Measurements from ENCODE around the gene RGS9. TPM values are rescaled to one million over a fixed set of nuclear protein-coding genes. Genes with fewer than 3 reads are reported as not detected.

Gene RGS9
- polyA plus RNA-seq, 3 donors = 13.0 to 14.5 (median 14.0) TPM

- no peak for DNase-seq (ENCODE audit: low read depth in 3 of 3, low spot score in 2 of 3)
Measured at GRCh38 chr17:65243838-65244625, 106.9 kb downstream of the RGS9 start.

GRCh38 chr17:65246252-65246651, 109.1 kb downstream of the RGS9 start:
- DNase-seq (ENCODE audit: low read depth in 3 of 3, low spot score in 2 of 3) = no peak

GRCh38 chr17:65249774-65250173, 112.6 kb downstream of the RGS9 start:
- no peak for DNase-seq (ENCODE audit: low read depth in 3 of 3, low spot score in 2 of 3)

- DNase-seq (ENCODE audit: low read depth in 3 of 3, low spot score in 2 of 3) = no peak
Measured at GRCh38 chr17:65254166-65254565, 117.0 kb downstream of the RGS9 start.

GRCh38 chr17:65259281-65259680, 122.1 kb downstream of the RGS9 start:
- no peak for DNase-seq (ENCODE audit: low read depth in 3 of 3, low spot score in 2 of 3)

- no peak for DNase-seq (ENCODE audit: low read depth in 3 of 3, low spot score in 2 of 3)
Measured at GRCh38 chr17:65259696-65260485, 122.7 kb downstream of the RGS9 start.

GRCh38 chr17:65260626-65261025, 123.5 kb downstream of the RGS9 start:
- no peak for DNase-seq (ENCODE audit: low read depth in 3 of 3, low spot score in 2 of 3)

GRCh38 chr17:65261152-65261551, 124.0 kb downstream of the RGS9 start:
- DNase-seq (ENCODE audit: low read depth in 3 of 3, low spot score in 2 of 3) = no peak

GRCh38 chr17:65261682-65262636, 124.8 kb downstream of the RGS9 start:
- no peak for DNase-seq (ENCODE audit: low read depth in 3 of 3, low spot score in 2 of 3)

GRCh38 chr17:65265276-65265675, 128.1 kb downstream of the RGS9 start:
- no peak for DNase-seq (ENCODE audit: low read depth in 3 of 3, low spot score in 2 of 3)

GRCh38 chr17:65268832-65269231, 131.7 kb downstream of the RGS9 start:
- no peak for DNase-seq (ENCODE audit: low read depth in 3 of 3, low spot score in 2 of 3)

GRCh38 chr17:65270499-65271253, 133.5 kb downstream of the RGS9 start:
- DNase-seq (ENCODE audit: low read depth in 3 of 3, low spot score in 2 of 3) = no peak

GRCh38 chr17:65271296-65271695, 134.1 kb downstream of the RGS9 start:
- no peak for DNase-seq (ENCODE audit: low read depth in 3 of 3, low spot score in 2 of 3)

Other genes starting within 250 kb of the RGS9 start
- gene LRRC37A3, start 217.9 kb upstream of the RGS9 start, polyA plus RNA-seq (ENCODE audit: insufficient read length in 3 of 3) = 10 to 100 TPM; 14.5 to 22.8 (median 17.3) TPM
- gene GNA13, start 80.6 kb upstream of the RGS9 start, polyA plus RNA-seq (ENCODE audit: insufficient read length in 3 of 3) = 10 to 100 TPM; 72.3 to 76.2 (median 75.3) TPM